ENCODE data around the gene TNC. TPM values are rescaled to one million over a fixed set of nuclear protein-coding genes. Genes with fewer than 3 reads are reported as not detected.
A peak's percentile ranks its signal among the peaks of the same experiment; 100 is the strongest.

The TNC gene
- total and polyA plus RNA-seq, 10 of the 15 experiments (the other 5 are each of a cell fraction or from before 2014, with no cell fraction given): 0.05 to 4.2 (median 0.14) TPM

GRCh38 chr9:115035841-115036612, 81.9 kb downstream of the TNC start:
- ChIA-PET POLR2A (no interaction called here), SMC1A (ENCODE audit: uncharacterized antibody, unreplicated experiment) (interaction anchor here (1.2 to 3.0 kb wide), 2 partner anchors 22 to 376 kb away, joined by 4 to 8 read pairs; no protein-coding TSS in a partner anchor), CTCF (interaction anchor here (1.5 kb wide), 1 partner anchor 355 kb away, joined by 3 read pairs; no protein-coding TSS in a partner anchor), RAD21 (ENCODE audit: unreplicated experiment) (interaction anchor here (1.0 kb wide), 2 partner anchors 129 to 174 kb away, joined by 3 read pairs; no protein-coding TSS in a partner anchor)
- intact Hi-C loops (cut with micrococcal nuclease; ENCODE audit: unreplicated experiment) (loop anchor here (2.0 to 5.0 kb wide), 3 partner anchors 156 to 486 kb away; no protein-coding TSS in a partner anchor), in situ Hi-C loops (cut with MboI) (no loop called here)
- no peaks in the 10 kb centered on the region for H4K20me1 ChIP-seq (ENCODE audit: control insufficient read depth, insufficient read depth)
- ATAC-seq (peak; percentile 90), FAIRE-seq (peak; percentile 38), DNase-seq (ENCODE audit: low read depth, low spot score) (peak; percentile 77)
- no peaks in the 10 kb centered on the region; a peak in 2 of 4 replicates for H3K27me3 ChIP-seq (replicated peaks in 1 of 2; ENCODE audit: control insufficient read depth in 2 of 2, insufficient read depth in 2 of 2, low read length in 1 of 2)
- H3K4me1 ChIP-seq (ENCODE audit: control insufficient read depth, insufficient read depth, low read length): peaks cover 17% of the 10 kb centered on the region
- H3K4me2 ChIP-seq (ENCODE audit: control insufficient read depth, insufficient read depth): peak overlapping the region; percentile 50
- no peak overlapping the region for H2AFZ ChIP-seq (ENCODE audit: control insufficient read depth, low read depth, low read length)
- no peak overlapping the region for H3K27ac ChIP-seq (ENCODE audit: control insufficient read depth, insufficient read depth)
- WGBS (ENCODE audit: insufficient coverage, insufficient replicate concordance, low lambda C conversion rate, missing lambda C conversion rate): under 1% methylated on average over 17 of the region's 17 CpGs
- no TSS peak for BruUV-seq (replicated peaks)
- no peaks in the 10 kb centered on the region; the same call in 2 of the 3 replicates for H3K9me3 ChIP-seq (replicated peaks; ENCODE audit: control insufficient read depth, insufficient read depth, low read length)
- no peak overlapping the region for H3K9ac ChIP-seq (ENCODE audit: control insufficient read depth, insufficient read depth, low read length)
- no peaks in the 10 kb centered on the region for H3K79me2 ChIP-seq (ENCODE audit: control insufficient read depth, insufficient read depth, low read length)
- H3K4me3 ChIP-seq: no peak overlapping the region
- no peaks in the 10 kb centered on the region for H3K36me3 ChIP-seq (ENCODE audit: control insufficient read depth in 2 of 2, insufficient read depth in 2 of 2, low read length in 1 of 2)
- TF ChIP-seq SP1 (IDR thresholded peaks at IDR 0.05; ENCODE audit: low read depth, low read length) (peak; percentile 48), IKZF1 (conservative IDR thresholded peaks at IDR 0.05) (peak; percentile 98), KDM1A (IDR thresholded peaks at IDR 0.05; ENCODE audit: borderline replicate concordance) (no peak), LARP7 (IDR thresholded peaks at IDR 0.05) (0 out of 2 replicates have a peak, but pooled peaks have one; percentile 5), BCL11A (IDR thresholded peaks at IDR 0.05; ENCODE audit: low read depth, low read length) (peak; percentile 92), SKIL (IDR thresholded peaks at IDR 0.05; ENCODE audit: low read depth, poor library complexity, severe bottlenecking) (peak; percentile 77), EP300 (IDR thresholded peaks at IDR 0.05; ENCODE audit: borderline replicate concordance in 1 of 2, control insufficient read depth in 1 of 2, low read depth in 2 of 2, low read length in 2 of 2) (peak; percentile 56 to 90; a peak in 2 of 4 replicates), MTA2 (IDR thresholded peaks at IDR 0.05; ENCODE audit: low read depth) (peak; percentile 91), ZNF207 (IDR thresholded peaks at IDR 0.05; ENCODE audit: borderline replicate concordance) (no peak), POU2F2 (IDR thresholded peaks at IDR 0.05; ENCODE audit: borderline replicate concordance, low read depth, low read length) (peak; percentile 53; the same call in 1 of the 3 replicates), IKZF2 (IDR thresholded peaks at IDR 0.05) (peak; percentile 99), TCF3 (IDR thresholded peaks at IDR 0.05; ENCODE audit: borderline replicate concordance, insufficient read depth, low read depth, low read length) (peak; percentile 66; the same call in 1 of the 2 replicates), PAX5 (IDR thresholded peaks at IDR 0.05; ENCODE audit: borderline replicate concordance, low read depth, low read length) (peak; percentile 89; the same call in 1 of the 2 replicates), CBFB (IDR thresholded peaks at IDR 0.05; ENCODE audit: low read depth) (peak; percentile 88; the same call in 1 of the 2 replicates), HDAC6 (IDR thresholded peaks at IDR 0.05; ENCODE audit: unreplicated experiment) (no peak), SPI1 (IDR thresholded peaks at IDR 0.05; ENCODE audit: borderline replicate concordance, insufficient read depth, low read depth, low read length) (peak; percentile 69), RCOR1 (conservative IDR thresholded peaks at IDR 0.05; ENCODE audit: low read depth, low read length) (0 out of 2 replicates have a peak, but pooled peaks have one; percentile 44), IRF4 (IDR thresholded peaks at IDR 0.05; ENCODE audit: low read depth, low read length) (peak; percentile 97), EED (IDR thresholded peaks at IDR 0.05; ENCODE audit: low read depth) (peak; percentile 98), ATF2 (IDR thresholded peaks at IDR 0.05; ENCODE audit: low read length) (peak; percentile 94), RB1 (IDR thresholded peaks at IDR 0.05; ENCODE audit: borderline replicate concordance) (no peak)
